KG1 (cell line): ENCODE data around the gene TRAK1.

Experiments
- DNase-seq: peaks from one replicate; lab custom pipeline; 2025; lab: John Stamatoyannopoulos, UW

The TRAK1 gene

GRCh38 chr3:42177801-42178150 lies 86.6 kb downstream of the TRAK1 start:
- DNase-seq, result no peak

- no peak for DNase-seq
Observed at GRCh38 chr3:42179110-42179725, 88.1 kb downstream of the TRAK1 start.

GRCh38 chr3:42180901-42181300 lies 89.7 kb downstream of the TRAK1 start:
- DNase-seq, result no peak

- DNase-seq, result no peak
Observed at GRCh38 chr3:42182555-42182954, 91.4 kb downstream of the TRAK1 start.

- DNase-seq, result no peak
Observed at GRCh38 chr3:42183991-42184632, 93.0 kb downstream of the TRAK1 start.

- no peak for DNase-seq
Observed at GRCh38 chr3:42184651-42185443, 93.7 kb downstream of the TRAK1 start.

- DNase-seq, result no peak
Observed at GRCh38 chr3:42187936-42188335, 96.8 kb downstream of the TRAK1 start.

- DNase-seq, result no peak
Observed at GRCh38 chr3:42188376-42188775, 97.2 kb downstream of the TRAK1 start.

GRCh38 chr3:42189001-42189460 lies 97.9 kb downstream of the TRAK1 start:
- no peak for DNase-seq

- no peak for DNase-seq
Observed at GRCh38 chr3:42189736-42190135, 98.6 kb downstream of the TRAK1 start.

GRCh38 chr3:42190701-42191442 lies 99.7 kb downstream of the TRAK1 start:
- DNase-seq, result peak; percentile 36

- no peak for DNase-seq
Observed at GRCh38 chr3:42191443-42191747, 100.2 kb downstream of the TRAK1 start.

GRCh38 chr3:42192334-42193200 lies 101.4 kb downstream of the TRAK1 start:
- no peak for DNase-seq

GRCh38 chr3:42194943-42195510 lies 103.9 kb downstream of the TRAK1 start:
- DNase-seq, result no peak

- no peak for DNase-seq
Observed at GRCh38 chr3:42195879-42196330, 104.7 kb downstream of the TRAK1 start.

- DNase-seq, result no peak
Observed at GRCh38 chr3:42198709-42199108, 107.6 kb downstream of the TRAK1 start.

- no peak for DNase-seq
Observed at GRCh38 chr3:42202217-42202865, 111.2 kb downstream of the TRAK1 start.

- no peak for DNase-seq
Observed at GRCh38 chr3:42204867-42205599, 113.9 kb downstream of the TRAK1 start.

GRCh38 chr3:42205800-42206514 lies 114.8 kb downstream of the TRAK1 start:
- DNase-seq, result no peak
